GF-D8 (cell line): ENCODE results near the gene NUDT2.
"Not testable (repeated sequence)": the region's sequence is repeated elsewhere in the genome, so short reads cannot be mapped to it uniquely, and the experiment has no call there.

ENCODE experiments used
- DNase-seq: peaks from one replicate; lab custom pipeline; 2025; lab: John Stamatoyannopoulos, UW

The NUDT2 gene

GRCh38 chr9:34328987-34329832, at the start of gene NUDT2, which contains the start of gene KIF24:
NUDT2 (plus strand) TSS chr9:34329569; CDS start chr9:34339040, 9,471 bp downstream.
KIF24 (minus strand) TSS chr9:34329268; CDS start chr9:34311346, 17,922 bp downstream.
- peak; percentile 99 for DNase-seq

- no peak for DNase-seq
Measured at GRCh38 chr9:34282096-34282495, 47.3 kb upstream of the NUDT2 start.

- DNase-seq: no peak
Measured at GRCh38 chr9:34289159-34289558, 40.2 kb upstream of the NUDT2 start.

GRCh38 chr9:34291023-34291422, 38.3 kb upstream of the NUDT2 start:
- no peak for DNase-seq

- no peak for DNase-seq
Measured at GRCh38 chr9:34291423-34291822, 37.9 kb upstream of the NUDT2 start.

GRCh38 chr9:34292552-34292951, 36.8 kb upstream of the NUDT2 start:
- DNase-seq: no peak

- not testable (repeated sequence) for DNase-seq
Measured at GRCh38 chr9:34301064-34301463, 28.3 kb upstream of the NUDT2 start.

GRCh38 chr9:34308316-34308715, 21.1 kb upstream of the NUDT2 start:
- DNase-seq: not testable (repeated sequence)

GRCh38 chr9:34310215-34310614, 19.2 kb upstream of the NUDT2 start:
- no peak for DNase-seq

- no peak for DNase-seq
Measured at GRCh38 chr9:34311499-34312185, 17.7 kb upstream of the NUDT2 start.

GRCh38 chr9:34317436-34317835, 11.9 kb upstream of the NUDT2 start:
- DNase-seq: no peak

GRCh38 chr9:34318163-34318790, 11.1 kb upstream of the NUDT2 start:
- DNase-seq: no peak

GRCh38 chr9:34321451-34321850, 7.9 kb upstream of the NUDT2 start:
- DNase-seq: no peak

GRCh38 chr9:34322899-34323591, 6.3 kb upstream of the NUDT2 start:
- no peak for DNase-seq

- DNase-seq: no peak
Measured at GRCh38 chr9:34326690-34327089, 2.7 kb upstream of the NUDT2 start.

GRCh38 chr9:34328500-34328986, 826 bp upstream of the NUDT2 start:
- DNase-seq: no peak

- peak; percentile 12 for DNase-seq
Measured at GRCh38 chr9:34331196-34331595, 1.8 kb downstream of the NUDT2 start.

GRCh38 chr9:34332076-34332964, 3.0 kb downstream of the NUDT2 start:
- peak; percentile 29 for DNase-seq

- DNase-seq: no peak
Measured at GRCh38 chr9:34333836-34334235, 4.5 kb downstream of the NUDT2 start.

GRCh38 chr9:34334337-34334824, 5.0 kb downstream of the NUDT2 start:
- DNase-seq: no peak

GRCh38 chr9:34334916-34335315, 5.5 kb downstream of the NUDT2 start:
- DNase-seq: no peak
